MM.1S (cell line): Measurements from ENCODE around the gene NIM1K.

Source experiments
- CTCF ChIP-seq: fragments of 300-600 bp; sonication (generic); IDR thresholded peaks from 2 replicates; pipeline ENCODE4 v1.5.1; 2016; ENCODE audit warnings: antibody characterized with exemption, low read length, mixed read lengths
- EZH2phosphoT487 ChIP-seq: fragments of 300-600 bp; sonication (generic); IDR thresholded peaks from 2 replicates; pipeline ENCODE4 v1.6.1; 2018; ENCODE audit warnings: antibody characterized with exemption, low read length

- peak; percentile 70 for TF ChIP-seq CTCF
- no peak for TF ChIP-seq EZH2phosphoT487
Measured at GRCh38 chr5:43305948-43306565, 114.0 kb downstream of the NIM1K start.
